22Rv1 (cell line): ENCODE results near the gene FHL2.

Experiments used
- H3K27ac ChIP-seq: fragments of 450-650 bp; 2 replicates; pipeline ENCODE4 v1.5.1; 2017
- ZFX ChIP-seq: fragments of 450-650 bp; IDR thresholded peaks from 2 replicates; pipeline ENCODE4 v1.6.1; 2017; ENCODE audit warnings: antibody characterized with exemption, borderline replicate concordance
- TF ChIP-seq, protein P1 (sequence below): fragments of 450-650 bp; IDR thresholded peaks from 2 replicates; pipeline ENCODE4 v1.5.1; 2017; ENCODE audit warnings: mild to moderate bottlenecking

The FHL2 gene

DNA sequence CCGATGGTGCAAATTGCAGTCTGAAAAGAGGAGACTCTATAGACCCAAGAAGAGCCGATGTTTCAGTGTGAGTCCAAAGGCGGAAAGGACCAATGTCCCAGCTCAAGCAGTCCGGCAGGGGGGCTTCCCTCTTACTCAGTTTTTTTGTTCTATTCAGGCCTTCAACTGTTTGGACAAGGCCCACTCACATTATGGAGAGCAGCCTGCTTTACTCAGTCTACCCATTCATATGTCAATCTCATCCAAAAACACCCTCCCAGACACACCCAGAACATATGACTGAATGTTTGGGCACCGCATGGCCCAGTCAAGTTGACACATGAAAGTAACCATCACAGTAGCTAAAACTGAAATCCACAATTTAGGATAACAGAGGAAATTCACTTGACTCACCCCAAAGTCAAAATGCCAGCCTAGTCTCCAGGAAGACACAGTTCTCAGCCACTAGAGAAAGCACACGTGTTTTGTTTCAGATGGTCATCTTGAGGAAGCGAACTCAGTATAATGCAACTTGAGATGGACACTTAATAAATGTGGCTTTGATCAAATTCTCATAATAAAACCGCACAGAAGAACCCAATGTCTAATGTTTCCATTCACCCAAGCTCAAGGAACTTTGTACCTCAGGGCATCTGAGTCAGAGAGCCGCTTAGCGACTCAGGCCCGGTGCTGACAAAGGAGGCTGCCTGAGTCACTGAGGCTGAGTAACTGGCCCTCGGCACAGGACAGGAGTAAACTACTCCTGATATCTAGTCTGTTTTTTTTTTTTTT is 2.4 kb downstream of the FHL2 start:
- no peak overlapping the region for H3K27ac ChIP-seq
- no peak for TF ChIP-seq ZFX
- TF ChIP-seq, protein P1, sequence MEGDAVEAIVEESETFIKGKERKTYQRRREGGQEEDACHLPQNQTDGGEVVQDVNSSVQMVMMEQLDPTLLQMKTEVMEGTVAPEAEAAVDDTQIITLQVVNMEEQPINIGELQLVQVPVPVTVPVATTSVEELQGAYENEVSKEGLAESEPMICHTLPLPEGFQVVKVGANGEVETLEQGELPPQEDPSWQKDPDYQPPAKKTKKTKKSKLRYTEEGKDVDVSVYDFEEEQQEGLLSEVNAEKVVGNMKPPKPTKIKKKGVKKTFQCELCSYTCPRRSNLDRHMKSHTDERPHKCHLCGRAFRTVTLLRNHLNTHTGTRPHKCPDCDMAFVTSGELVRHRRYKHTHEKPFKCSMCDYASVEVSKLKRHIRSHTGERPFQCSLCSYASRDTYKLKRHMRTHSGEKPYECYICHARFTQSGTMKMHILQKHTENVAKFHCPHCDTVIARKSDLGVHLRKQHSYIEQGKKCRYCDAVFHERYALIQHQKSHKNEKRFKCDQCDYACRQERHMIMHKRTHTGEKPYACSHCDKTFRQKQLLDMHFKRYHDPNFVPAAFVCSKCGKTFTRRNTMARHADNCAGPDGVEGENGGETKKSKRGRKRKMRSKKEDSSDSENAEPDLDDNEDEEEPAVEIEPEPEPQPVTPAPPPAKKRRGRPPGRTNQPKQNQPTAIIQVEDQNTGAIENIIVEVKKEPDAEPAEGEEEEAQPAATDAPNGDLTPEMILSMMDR: no peak

DNA sequence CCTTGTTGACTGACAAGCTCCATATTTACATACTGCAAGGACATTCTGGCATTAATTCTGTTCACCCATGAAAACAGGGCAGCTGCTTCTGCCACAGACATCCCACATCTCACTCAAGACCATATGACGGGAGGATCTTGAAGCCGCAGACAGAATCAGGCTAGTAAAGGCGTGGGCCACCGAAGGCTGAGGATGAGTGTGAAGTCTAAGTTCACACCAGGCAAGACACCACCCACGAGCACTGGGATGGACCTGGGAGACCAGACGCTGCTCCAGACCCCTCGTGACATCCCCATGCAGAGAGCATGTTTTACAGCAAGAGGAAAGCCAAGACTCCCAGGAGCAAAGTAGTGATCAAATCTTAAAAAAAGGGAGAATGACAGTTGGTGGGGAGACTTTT is 3.2 kb downstream of the FHL2 start:
- H3K27ac ChIP-seq: no peak overlapping the region
- TF ChIP-seq, protein P1: no peak
- no peak for TF ChIP-seq ZFX

DNA sequence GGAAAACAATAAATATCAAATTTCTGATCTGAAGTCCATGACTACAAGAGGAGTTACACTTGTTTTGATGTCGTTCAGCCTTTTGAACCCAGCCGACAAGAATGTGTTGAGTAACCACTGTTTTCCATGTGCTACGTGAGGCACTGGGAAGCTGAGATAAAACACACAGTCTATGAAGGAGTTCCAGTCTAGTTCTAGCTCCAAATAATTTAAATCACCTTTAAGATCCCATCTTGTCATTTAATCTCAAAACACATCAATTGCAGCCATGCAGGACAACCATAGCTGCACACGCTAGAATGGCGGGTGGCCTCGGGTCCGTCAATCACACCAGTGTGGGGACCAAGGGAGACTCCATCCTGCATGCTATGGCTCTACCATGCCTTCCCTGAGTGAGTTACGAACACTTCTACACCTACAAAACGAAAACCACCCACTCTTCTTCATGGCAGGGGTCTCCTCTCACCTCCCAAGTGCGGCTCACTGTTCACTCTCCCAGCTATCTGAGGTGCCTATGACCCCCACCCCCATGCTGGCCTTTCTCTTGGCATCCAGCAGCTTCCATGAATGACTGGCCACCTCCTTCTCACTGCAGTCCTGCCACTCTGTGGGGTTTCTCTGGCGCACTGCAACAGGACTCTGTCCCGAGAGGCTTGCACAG is 3.8 kb downstream of the FHL2 start:
- no peak for TF ChIP-seq ZFX
- TF ChIP-seq, protein P1: no peak
- no peak overlapping the region for H3K27ac ChIP-seq

DNA sequence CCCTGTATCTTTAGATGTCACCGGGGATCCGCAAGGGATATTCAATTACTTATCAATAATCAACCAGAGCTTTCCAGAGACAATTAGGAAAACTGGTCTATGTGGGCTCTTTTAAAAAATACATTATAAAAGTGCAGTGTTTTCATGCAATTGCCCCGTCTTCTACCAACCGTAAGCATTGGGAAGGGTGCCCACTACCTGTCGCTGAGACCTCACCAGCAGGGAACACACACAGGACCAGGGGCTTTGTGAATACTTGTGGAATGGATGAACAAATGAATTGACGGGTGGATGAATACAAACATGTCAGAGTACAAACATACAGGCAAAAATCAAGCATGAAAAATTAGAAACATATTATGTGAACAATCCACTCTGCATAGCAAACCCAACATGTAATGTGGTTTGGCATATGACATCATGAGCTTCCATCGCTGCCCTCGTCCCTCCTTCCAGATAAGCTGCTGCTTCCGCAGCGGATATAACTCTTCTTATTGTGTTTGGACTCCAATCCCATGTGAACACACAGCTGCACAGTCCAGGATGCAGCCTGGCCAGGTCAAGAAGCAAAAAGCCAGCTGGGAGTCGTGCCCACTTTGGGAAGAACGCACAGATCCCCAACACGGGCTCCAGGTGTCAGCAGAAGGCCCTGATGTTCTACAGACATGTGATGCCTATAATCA is 5.3 kb downstream of the FHL2 start:
- no peak for TF ChIP-seq ZFX
- TF ChIP-seq, protein P1: no peak
- H3K27ac ChIP-seq: no peak overlapping the region

DNA sequence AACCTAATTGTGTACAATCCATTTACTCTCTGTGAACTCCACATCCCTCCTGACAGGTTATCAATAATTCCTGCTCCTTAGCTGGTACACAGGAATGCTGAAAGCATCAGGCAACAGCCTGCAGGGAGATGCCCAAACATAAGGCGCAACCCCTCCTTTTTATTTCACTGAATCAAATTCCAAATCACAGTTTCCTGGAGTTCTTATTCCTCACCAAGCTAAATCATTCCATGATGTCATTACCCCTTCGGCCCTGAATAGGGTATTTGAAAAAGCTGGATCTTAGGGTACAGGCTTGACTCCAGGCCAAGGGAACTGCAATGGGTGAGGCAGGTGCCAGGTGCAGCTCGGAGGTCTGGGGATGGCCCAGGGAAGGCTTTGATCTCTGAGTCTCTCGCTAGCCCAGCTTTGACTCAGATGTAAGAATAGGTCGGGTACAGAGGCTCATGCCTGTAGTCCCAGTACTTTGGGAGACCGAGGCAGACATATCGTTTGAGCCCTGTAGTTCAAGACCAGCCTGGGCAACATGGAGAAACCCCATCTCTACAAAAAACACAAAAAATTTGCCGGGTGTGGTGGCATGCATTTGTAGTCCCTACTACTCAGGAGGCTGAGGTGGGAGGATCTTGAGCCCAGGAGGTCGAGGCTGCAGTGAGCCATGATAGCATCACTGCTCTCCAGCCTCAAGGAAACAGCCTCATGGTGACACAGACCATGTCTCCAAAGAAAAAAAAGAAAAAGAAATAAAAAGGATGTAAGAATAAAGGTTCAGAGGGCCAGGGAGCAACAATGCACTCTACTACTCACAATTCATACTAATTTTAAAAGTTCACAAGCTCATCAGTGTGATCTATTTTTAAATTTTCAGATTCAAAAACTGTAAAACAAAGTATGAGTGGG is 6.8 kb downstream of the FHL2 start:
- no peak overlapping the region for H3K27ac ChIP-seq
- TF ChIP-seq, protein P1: no peak

DNA sequence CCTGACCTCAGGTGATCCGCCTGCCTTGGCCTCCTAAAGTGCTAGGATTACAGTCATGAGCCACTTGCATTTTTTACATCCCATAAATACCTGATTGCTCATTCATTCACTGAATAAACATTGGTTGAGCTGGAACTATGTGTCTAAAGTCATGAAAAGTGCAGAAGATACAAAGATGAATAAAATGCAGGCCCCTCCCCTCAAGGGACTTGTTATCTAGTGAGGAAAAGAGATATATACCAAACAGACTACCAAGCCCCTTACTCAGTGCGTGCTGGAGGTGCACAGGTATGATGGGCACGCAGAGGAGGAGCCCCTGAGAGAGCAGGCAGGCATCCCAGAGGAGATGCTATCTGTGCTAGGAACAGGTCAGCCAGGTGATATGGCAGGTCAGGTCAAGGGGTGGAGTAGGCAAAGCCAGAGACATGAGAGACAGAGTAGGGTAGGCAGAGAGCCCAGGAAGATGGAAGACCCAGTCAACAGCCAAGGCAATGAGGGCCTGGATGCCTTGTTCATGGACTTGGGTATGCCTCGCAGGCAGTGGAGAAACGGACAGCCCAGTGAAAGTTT is 7.7 kb downstream of the FHL2 start:
- TF ChIP-seq, protein P1: no peak
- no peak for TF ChIP-seq ZFX
- H3K27ac ChIP-seq: no peak overlapping the region
